Measurements from ENCODE around the gene NKD1.

Gene NKD1

GRCh38 chr16:50625374-50625773 is 77.2 kb downstream of the NKD1 start:
- TF ChIP-seq CTCF (IDR thresholded peaks at IDR 0.05; ENCODE audit: borderline replicate concordance, insufficient read depth, low read depth, low read length), result no peak
- no peak overlapping the region for H3K4me3 ChIP-seq (ENCODE audit: low read depth, low read length)

- H3K4me3 ChIP-seq (ENCODE audit: low read depth, low read length), result no peak overlapping the region
- TF ChIP-seq CTCF (IDR thresholded peaks at IDR 0.05; ENCODE audit: borderline replicate concordance, insufficient read depth, low read depth, low read length), result no peak
Observed at GRCh38 chr16:50626868-50627267, 78.7 kb downstream of the NKD1 start.

- no peak overlapping the region for H3K4me3 ChIP-seq (ENCODE audit: low read depth, low read length)
Observed at GRCh38 chr16:50627419-50627818, 79.2 kb downstream of the NKD1 start.

GRCh38 chr16:50628156-50628802 is 80.1 kb downstream of the NKD1 start:
- TF ChIP-seq CTCF (IDR thresholded peaks at IDR 0.05; ENCODE audit: borderline replicate concordance, insufficient read depth, low read depth, low read length), result no peak
- no peak overlapping the region for H3K4me3 ChIP-seq (ENCODE audit: low read depth, low read length)

More at GRCh38 chr16:50627419-50627818, 79.2 kb downstream of the NKD1 start:
- TF ChIP-seq CTCF (IDR thresholded peaks at IDR 0.05; ENCODE audit: borderline replicate concordance, insufficient read depth, low read depth, low read length), result peak; percentile 33; the same call in 1 of the 2 replicates

- no peak for TF ChIP-seq CTCF (IDR thresholded peaks at IDR 0.05; ENCODE audit: borderline replicate concordance, insufficient read depth, low read depth, low read length)
Observed at GRCh38 chr16:50629334-50629733, 81.1 kb downstream of the NKD1 start.

GRCh38 chr16:50630394-50631020 is 82.3 kb downstream of the NKD1 start:
- no peak for TF ChIP-seq CTCF (IDR thresholded peaks at IDR 0.05; ENCODE audit: borderline replicate concordance, insufficient read depth, low read depth, low read length)
- H3K4me3 ChIP-seq (ENCODE audit: low read depth, low read length), result no peak overlapping the region

More at GRCh38 chr16:50629334-50629733, 81.1 kb downstream of the NKD1 start:
- H3K4me3 ChIP-seq (ENCODE audit: low read depth, low read length), result no peak overlapping the region
